22Rv1 (cell line): ENCODE measurements around the gene NUP62.

Source experiments
- CTCF ChIP-seq: fragments of 450-650 bp; IDR thresholded peaks from 2 replicates; pipeline ENCODE4 v1.5.1; 2017; ENCODE audit warnings: mild to moderate bottlenecking
- ZFX ChIP-seq: fragments of 450-650 bp; IDR thresholded peaks from 2 replicates; pipeline ENCODE4 v1.6.1; 2017; ENCODE audit warnings: antibody characterized with exemption, borderline replicate concordance

DNA sequence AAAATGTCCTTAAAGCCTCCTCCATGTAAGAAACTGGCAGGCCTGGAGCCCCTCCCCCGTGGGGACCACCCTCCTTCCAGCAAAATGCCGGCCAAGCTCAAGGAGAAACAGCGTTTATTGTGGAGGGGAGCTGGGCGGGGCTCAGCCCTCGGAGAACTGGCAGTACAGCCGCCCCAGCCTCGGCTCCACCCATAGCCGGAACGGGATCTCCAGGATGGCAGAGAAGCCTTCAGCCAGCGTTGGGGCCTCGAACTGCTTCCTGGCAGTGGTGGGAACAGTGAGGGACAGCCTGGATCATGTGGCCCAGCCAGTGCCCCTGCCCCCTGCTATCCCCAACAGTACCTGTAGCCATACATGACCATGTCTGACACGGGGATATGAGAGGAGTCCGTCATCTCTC is 68.2 kb downstream of the NUP62 start:
- TF ChIP-seq CTCF (no peak), ZFX (no peak)
